MCF 10A (cell line): ENCODE measurements around the gene PGLYRP4. TPM values are rescaled to one million over a fixed set of nuclear protein-coding genes. Genes with fewer than 3 reads are reported as not detected.
"Not testable (repeated sequence)": the region's sequence is repeated elsewhere in the genome, so short reads cannot be mapped to it uniquely, and the experiment has no call there.

ENCODE experiments used
- BruUV-seq: library from RNA; stranded (reverse); fragments of 400-500 nt; replicated peaks from 2 replicates; lab custom pipeline; 2021; lab: Mats Ljungman, UMichigan
- CTCF ChIA-PET: fragments of 300-600 bp; sonication (Branson Sonifier 250); formaldehyde crosslinking; extraction: SDS; loops from one replicate; lab custom pipeline; 2021; ENCODE audit warnings: antibody characterized with exemption, inconsistent platforms; lab: Yijun Ruan, JAX
- POLR2A ChIA-PET: fragments of 300-600, 350-650 bp; sonication (Branson Sonifier 250); formaldehyde crosslinking; extraction: SDS; loops from one replicate; lab custom pipeline; 2020; ENCODE audit warnings: antibody characterized with exemption, inconsistent platforms; lab: Yijun Ruan, JAX
- DNase-seq: peaks from one replicate; pipeline ENCODE4 v3.0.0-alpha.2; 2018; ENCODE audit not compliant: unreplicated experiment
- H3K27ac Mint-ChIP-seq: one replicate; pipeline ENCODE4 v1.8.0; 2022; ENCODE audit warnings: mild to moderate bottlenecking, low read depth, mixed read lengths; ENCODE audit not compliant: unreplicated experiment
- H3K27me3 Mint-ChIP-seq: one replicate; pipeline ENCODE4 v1.8.0; 2022; ENCODE audit warnings: mixed read lengths; ENCODE audit not compliant: insufficient read depth, unreplicated experiment
- H3K36me3 Mint-ChIP-seq: one replicate; pipeline ENCODE4 v1.8.0; 2022; ENCODE audit warnings: mild to moderate bottlenecking, moderate library complexity, mixed read lengths; ENCODE audit not compliant: insufficient read depth, unreplicated experiment
- H3K4me1 Mint-ChIP-seq: one replicate; pipeline ENCODE4 v1.8.0; 2022; ENCODE audit warnings: mixed read lengths; ENCODE audit not compliant: insufficient read depth, unreplicated experiment
- H3K4me3 Mint-ChIP-seq: one replicate; pipeline ENCODE4 v1.8.0; 2022; ENCODE audit warnings: mild to moderate bottlenecking, moderate library complexity, mixed read lengths; ENCODE audit not compliant: unreplicated experiment
- H3K9me3 Mint-ChIP-seq: one replicate; pipeline ENCODE4 v1.8.0; 2022; ENCODE audit warnings: mixed read lengths; ENCODE audit not compliant: unreplicated experiment
- intact Hi-C: fragments of 100-400 bp; cut with micrococcal nuclease; formaldehyde crosslinking; loops from 2 replicates; pipeline ENCODE4 v1.14.1; 2022
- total RNA-seq: library from RNA; stranded (reverse); gene quantifications from 2 replicates; pipeline ENCODE4 v1.2.3, GENCODE V29; 2022
- TF ChIP-seq, protein P1 (sequence below): fragments of 200-600 bp; IDR thresholded peaks from one replicate; pipeline ENCODE4 v1.8.0; 2022; ENCODE audit warnings: antibody characterized with exemption, mild to moderate bottlenecking; ENCODE audit not compliant: unreplicated experiment

The PGLYRP4 gene
- total RNA-seq, 1 experiment from 2014 or later: not detected

DNA sequence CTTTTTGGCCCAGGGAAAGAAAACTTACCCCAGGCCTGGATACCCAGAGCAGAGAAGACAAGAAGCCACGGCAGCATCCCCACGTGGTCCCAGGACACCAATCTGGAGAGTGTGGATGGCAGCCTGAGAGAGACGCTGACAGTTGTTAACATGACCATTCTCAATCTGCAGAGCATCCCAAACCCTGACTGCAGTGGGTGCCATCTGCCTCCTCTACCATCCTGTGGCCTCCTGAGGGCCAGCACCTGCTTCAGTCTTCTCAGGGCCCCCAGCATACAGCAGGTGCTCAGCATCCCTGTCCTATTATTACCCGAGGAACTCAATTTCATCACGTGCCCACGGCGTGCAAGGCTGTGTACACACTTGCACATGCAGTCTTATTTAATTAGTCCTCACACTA lies 785 bp downstream of the PGLYRP4 start:
- Mint-ChIP-seq H3K9me3 (no peaks in the 10 kb centered on the region), H3K4me1 (peaks cover 10% of the 10 kb centered on the region), H3K4me3 (no peak overlapping the region), H3K27me3 (peaks cover 81% of the 10 kb centered on the region), H3K36me3 (no peaks in the 10 kb centered on the region), H3K27ac (no peak overlapping the region)
- ChIA-PET POLR2A (interaction anchor here (0.6 to 1.9 kb wide), 3 partner anchors 10 to 143 kb away, joined by 3 to 10 read pairs (median 6); partner anchors contain the start of gene S100A9), CTCF (interaction anchor here (0.8 to 28.2 kb wide), 4 partner anchors 10 to 149 kb away, joined by 3 to 1438 read pairs (median 5); partner anchors contain the start of gene S100A9)
- TF ChIP-seq, protein P1, sequence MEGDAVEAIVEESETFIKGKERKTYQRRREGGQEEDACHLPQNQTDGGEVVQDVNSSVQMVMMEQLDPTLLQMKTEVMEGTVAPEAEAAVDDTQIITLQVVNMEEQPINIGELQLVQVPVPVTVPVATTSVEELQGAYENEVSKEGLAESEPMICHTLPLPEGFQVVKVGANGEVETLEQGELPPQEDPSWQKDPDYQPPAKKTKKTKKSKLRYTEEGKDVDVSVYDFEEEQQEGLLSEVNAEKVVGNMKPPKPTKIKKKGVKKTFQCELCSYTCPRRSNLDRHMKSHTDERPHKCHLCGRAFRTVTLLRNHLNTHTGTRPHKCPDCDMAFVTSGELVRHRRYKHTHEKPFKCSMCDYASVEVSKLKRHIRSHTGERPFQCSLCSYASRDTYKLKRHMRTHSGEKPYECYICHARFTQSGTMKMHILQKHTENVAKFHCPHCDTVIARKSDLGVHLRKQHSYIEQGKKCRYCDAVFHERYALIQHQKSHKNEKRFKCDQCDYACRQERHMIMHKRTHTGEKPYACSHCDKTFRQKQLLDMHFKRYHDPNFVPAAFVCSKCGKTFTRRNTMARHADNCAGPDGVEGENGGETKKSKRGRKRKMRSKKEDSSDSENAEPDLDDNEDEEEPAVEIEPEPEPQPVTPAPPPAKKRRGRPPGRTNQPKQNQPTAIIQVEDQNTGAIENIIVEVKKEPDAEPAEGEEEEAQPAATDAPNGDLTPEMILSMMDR: no peak
- no TSS peak for BruUV-seq
- DNase-seq: no peak
- intact Hi-C loops: no loop called here

- peaks cover 89% of the 10 kb centered on the region for H3K27me3 Mint-ChIP-seq
- H3K9me3 Mint-ChIP-seq, H3K4me3 Mint-ChIP-seq, H3K4me1 Mint-ChIP-seq, H3K36me3 Mint-ChIP-seq, BruUV-seq, intact Hi-C loops, H3K27ac Mint-ChIP-seq, DNase-seq, POLR2A ChIA-PET: not testable (repeated sequence)
- CTCF ChIA-PET: interaction anchor here (0.8 to 28.2 kb wide), 4 partner anchors 7 to 149 kb away, joined by 3 to 1438 read pairs (median 25); no protein-coding TSS in a partner anchor
Measured at GRCh38 chr1:153347049-153347448, 1.6 kb downstream of the PGLYRP4 start.

DNA sequence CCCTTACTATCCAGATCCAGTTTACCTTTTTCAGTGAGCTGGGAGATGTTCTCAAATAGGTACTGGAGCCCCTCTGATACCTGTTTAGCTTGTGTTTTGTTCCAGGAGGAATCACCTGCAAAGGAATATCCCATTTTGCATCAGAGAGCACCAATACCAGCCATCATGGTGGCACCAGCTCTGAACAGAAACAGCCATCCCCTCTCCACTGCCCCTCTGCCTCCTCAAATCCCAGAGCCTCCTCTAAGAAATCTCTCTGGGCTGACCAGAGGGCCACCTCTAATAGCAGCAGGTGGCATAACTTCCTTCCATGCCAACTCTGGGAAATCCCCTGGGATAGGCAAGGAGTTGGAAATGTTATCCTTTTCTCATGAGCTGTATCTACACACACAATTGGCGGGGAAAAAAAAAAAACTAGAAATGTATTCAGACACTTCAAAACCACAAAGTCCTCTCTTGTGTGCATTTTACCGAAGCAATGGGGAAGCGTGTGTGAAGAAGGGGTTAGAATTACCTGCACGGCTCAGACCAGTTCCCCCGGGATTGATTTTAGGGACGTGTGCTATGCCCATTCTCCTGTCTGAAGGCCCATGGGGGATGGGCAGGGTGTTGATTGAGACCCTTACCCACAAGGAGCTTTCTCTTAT lies 2.4 kb downstream of the PGLYRP4 start:
- DNase-seq: no peak
- no TSS peak for BruUV-seq
- Mint-ChIP-seq H3K36me3 (no peaks in the 10 kb centered on the region), H3K27ac (no peak overlapping the region), H3K4me3 (no peak overlapping the region), H3K4me1 (peaks cover 10% of the 10 kb centered on the region), H3K27me3 (peaks cover 90% of the 10 kb centered on the region), H3K9me3 (peaks cover 8% of the 10 kb centered on the region)
- ChIA-PET POLR2A (no interaction called here), CTCF (interaction anchor here (0.5 to 28.2 kb wide), 5 partner anchors 8 to 150 kb away, joined by 3 to 1438 read pairs (median 4); no protein-coding TSS in a partner anchor)
- intact Hi-C loops: no loop called here
- TF ChIP-seq, protein P1: no peak

- Mint-ChIP-seq H3K27me3 (peaks cover 90% of the 10 kb centered on the region), H3K4me1 (peaks cover 10% of the 10 kb centered on the region)
- TF ChIP-seq, protein P1: no peak
Measured at GRCh38 chr1:153345187-153346076, 3.2 kb downstream of the PGLYRP4 start.

More at GRCh38 chr1:153345187-153346076, 3.2 kb downstream of the PGLYRP4 start:
- CTCF ChIA-PET: interaction anchor here (0.6 to 28.2 kb wide), 3 partner anchors 8 to 151 kb away, joined by 4 to 1438 read pairs (median 46); no protein-coding TSS in a partner anchor
- intact Hi-C loops: no loop called here
- DNase-seq: no peak
- Mint-ChIP-seq H3K9me3 (peaks cover 8% of the 10 kb centered on the region), H3K4me3 (no peak overlapping the region), H3K36me3 (no peaks in the 10 kb centered on the region), H3K27ac (no peak overlapping the region)
- POLR2A ChIA-PET: no interaction called here
- BruUV-seq: no TSS peak
